Right cardiac atrium (tissue), 5 donors: ENCODE data around the gene RIPK4. TPM values are rescaled to one million over a fixed set of nuclear protein-coding genes. Genes with fewer than 3 reads are reported as not detected.

Source experiments
- ATAC-seq, 2 donors: fragments of 200-7000 bp; cut with Tn5 transposase; one replicate each; pipeline versions ENCODE4 v1.8.0 to v1.9.1; 2020; ENCODE audit warnings: moderate library complexity in 2 of 2, mild to moderate bottlenecking in 1 of 2
- DNase-seq, 3 donors: peaks; one replicate each; pipeline ENCODE4 v3.0.0-alpha.2; 2020
- H3K27ac ChIP-seq: one replicate; pipeline ENCODE4 v1.5.1; 2013; ENCODE audit warnings: mild to moderate bottlenecking, low read length, control low read depth, moderate library complexity
- H3K27me3 ChIP-seq: one replicate; pipeline ENCODE4 v1.6.1; 2013; ENCODE audit not compliant: control insufficient read depth, insufficient read depth
- H3K4me1 ChIP-seq: one replicate; pipeline ENCODE4 v1.6.1; 2013; ENCODE audit warnings: low read length; ENCODE audit not compliant: control insufficient read depth, insufficient read depth
- H3K4me3 ChIP-seq: one replicate; pipeline ENCODE4 v1.5.1; 2013; ENCODE audit warnings: low read length, control low read depth
- H3K9me3 ChIP-seq: one replicate; pipeline ENCODE4 v1.6.1; 2013; ENCODE audit warnings: low read length; ENCODE audit not compliant: control insufficient read depth
- WGBS: extraction: QIAGEN DNeasy Blood & Tissue Kit; methylation state at CpG from one replicate; pipeline ENCODE4 v1.1.7; 2013; 5-methylcytosine and 5-hydroxymethylcytosine counted together
- intact Hi-C, 4 donors: fragments of 100-400 bp; cut with DNase I; formaldehyde crosslinking; loops; one replicate each; pipeline versions ENCODE4 v1.11.0 to v1.14.0; 2022 to 2023
- polyA plus RNA-seq: library from polyadenylated mRNA; stranded (reverse); fragments of 200-250 nt; gene quantifications from one replicate; pipeline ENCODE4 v1.2.3, GENCODE V29; 2013
- total RNA-seq, 4 donors: library from RNA; stranded (reverse); fragmentation: NEBNext Ultra II Directional; extraction: Animal tissue kit (Norgen Biotek cat#: 25700); gene quantifications; one replicate each; pipeline ENCODE4 v1.2.1, GENCODE V29; 2021
- donor health status: healthy with polysubstance abuse.
- donor health status: DM: no; HTN: yes; CAD: no.
- donor health status: DM: no; HTN: no; CAD: no.
- donor health status: DM: no; HTN: yes; CAD: no; lungs with severe emphysema.
- donor health status: DM: yes; HTN: yes; CAD: no.

Gene RIPK4
- total and polyA plus RNA-seq, 5 donors: 0.70 to 1.2 (median 0.91) TPM

DNA sequence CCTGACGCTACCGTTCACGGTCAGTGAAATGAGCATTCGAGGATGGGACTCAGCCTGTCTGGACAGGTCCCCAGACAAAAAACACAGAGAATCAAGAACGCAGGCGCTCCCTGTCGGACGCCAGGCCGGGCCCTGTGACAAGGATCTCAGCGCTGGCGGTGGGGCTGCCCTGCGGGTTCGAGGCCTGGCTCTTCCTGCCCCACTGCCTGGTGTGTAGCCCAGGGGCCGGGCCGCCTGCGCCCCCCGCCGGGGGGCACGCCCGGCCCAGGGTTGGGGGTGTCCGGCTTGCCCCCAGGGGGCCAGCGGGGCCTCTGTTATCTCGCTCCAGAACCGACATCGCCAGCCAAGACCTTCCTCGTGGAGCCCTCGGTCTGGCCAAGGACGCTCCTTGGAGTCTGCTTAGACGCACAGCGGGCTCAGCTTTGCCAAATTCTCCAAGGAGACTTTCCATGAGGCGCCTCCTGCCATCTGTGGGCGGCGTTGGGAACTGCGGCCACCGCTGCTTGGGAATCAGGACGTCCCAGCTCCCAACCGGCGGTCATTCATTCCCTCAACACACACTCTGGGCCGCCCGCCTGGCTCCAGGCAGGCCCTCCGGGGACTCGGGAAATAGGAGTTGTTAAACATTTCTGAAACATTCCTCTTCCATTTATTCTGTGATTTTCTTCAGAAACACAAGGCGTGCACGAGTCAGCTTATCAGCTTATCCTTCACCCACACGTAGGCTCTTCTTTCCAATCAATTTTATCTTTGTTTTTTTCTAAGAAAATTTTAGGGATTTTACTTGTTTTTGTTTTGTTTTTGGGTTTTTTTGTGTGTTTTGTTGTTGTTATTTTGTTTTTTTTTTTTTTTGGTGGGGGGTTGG lies 11.3 kb upstream of the RIPK4 start:
- intact Hi-C loops: loop anchor here (1.0 to 5.0 kb wide), 3 partner anchors 165 to 166 kb away; no protein-coding TSS in a partner anchor
- Histone ChIP-seq H3K27ac (no peak overlapping the region), H3K9me3 (no peaks in the 10 kb centered on the region), H3K4me1 (no peaks in the 10 kb centered on the region), H3K4me3 (no peak overlapping the region), H3K27me3 (no peaks in the 10 kb centered on the region)
- WGBS: 14% methylated on average over 45 of the region's 45 CpGs
- DNase-seq (peak; percentile 90 to 97 (median 95)), ATAC-seq (peak; percentile 94 to 96)

DNA sequence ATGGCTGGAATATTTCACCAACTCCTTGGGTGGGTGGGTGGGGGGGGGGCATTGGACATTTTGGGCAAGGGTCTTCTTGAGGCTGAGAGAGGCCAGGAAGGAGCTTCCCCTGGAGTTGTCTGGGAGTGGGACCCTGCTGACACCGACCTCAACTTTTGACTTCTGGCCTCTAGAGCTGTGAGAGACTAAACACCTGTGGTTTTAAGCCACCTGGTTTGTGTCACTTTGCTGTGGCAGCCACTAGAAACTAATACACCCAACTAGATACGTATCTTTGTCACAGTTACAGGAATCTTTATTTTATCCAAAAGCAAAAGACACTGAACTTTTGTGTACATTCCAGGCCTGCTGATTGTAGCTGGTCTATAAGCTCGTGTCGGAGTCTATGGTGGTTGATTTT lies 9.9 kb upstream of the RIPK4 start:
- Histone ChIP-seq H3K27me3 (no peaks in the 10 kb centered on the region), H3K27ac (no peak overlapping the region), H3K9me3 (no peaks in the 10 kb centered on the region), H3K4me1 (no peaks in the 10 kb centered on the region), H3K4me3 (no peak overlapping the region)
- DNase-seq (no peak), ATAC-seq (no peak)
- intact Hi-C loops: loop anchor here in 2 of 4 donors (5.0 kb wide), 1 partner anchor 164 kb away; no protein-coding TSS in a partner anchor
- WGBS: 87% methylated on average over 4 of the region's 4 CpGs

DNA sequence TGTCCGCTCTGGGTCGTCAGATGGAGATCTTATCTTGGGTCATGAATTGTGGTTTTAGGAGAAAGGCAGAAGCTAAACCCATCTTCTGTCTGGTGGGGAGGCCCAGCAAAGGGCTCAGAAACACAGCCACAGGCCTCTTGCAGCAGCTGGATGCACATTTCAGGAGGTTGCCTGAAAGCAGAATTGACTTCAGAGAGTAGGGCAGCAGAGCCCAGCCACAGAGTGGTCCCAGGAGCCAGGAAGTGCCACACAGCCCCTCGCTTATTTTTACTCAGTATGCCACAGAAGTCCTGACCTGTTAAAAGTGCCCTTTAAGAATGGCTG lies 8.3 kb upstream of the RIPK4 start:
- DNase-seq: no peak
- H3K4me1 ChIP-seq: no peaks in the 10 kb centered on the region
- H3K9me3 ChIP-seq: no peaks in the 10 kb centered on the region
- 62% methylated on average over 3 of the region's 3 CpGs for WGBS
- no peak overlapping the region for H3K27ac ChIP-seq
- H3K27me3 ChIP-seq: no peaks in the 10 kb centered on the region
- no peak for ATAC-seq
- no peak overlapping the region for H3K4me3 ChIP-seq
- intact Hi-C loops: loop anchor here in 2 of 4 donors (5.0 kb wide), 1 partner anchor 163 kb away; no protein-coding TSS in a partner anchor

DNA sequence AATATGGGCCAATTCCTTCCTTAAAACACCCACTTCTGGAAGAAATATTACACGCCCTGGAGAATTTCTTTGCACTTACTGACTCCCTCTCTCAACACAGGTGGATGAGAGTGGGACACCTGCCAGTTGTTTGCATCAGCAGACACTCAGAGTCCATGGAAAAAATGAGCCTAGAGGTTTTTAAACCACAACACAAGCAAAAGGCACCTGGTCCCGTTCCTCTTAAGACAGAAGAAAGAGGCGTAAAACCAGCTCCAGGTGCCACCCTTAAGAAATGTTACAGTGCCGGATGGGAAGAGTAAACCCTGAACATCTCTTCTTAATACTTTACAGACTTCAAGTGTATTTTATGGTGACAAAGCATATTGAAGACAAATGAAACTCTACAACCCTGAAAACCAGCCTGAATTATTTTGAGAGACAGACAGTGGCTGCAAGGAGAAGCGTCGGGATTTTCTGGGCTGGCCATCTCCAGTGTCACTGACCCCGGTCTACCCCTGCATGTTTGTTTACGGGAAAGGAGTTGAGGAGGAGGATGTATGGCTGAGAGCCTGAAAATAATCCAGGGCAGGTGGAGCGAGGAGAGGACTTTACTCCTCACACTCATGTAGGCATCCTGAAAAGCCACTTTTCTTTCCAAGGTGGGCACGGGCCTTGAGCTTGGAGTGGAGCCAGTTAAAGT lies 7.8 kb upstream of the RIPK4 start:
- Histone ChIP-seq H3K4me3 (no peak overlapping the region), H3K4me1 (no peaks in the 10 kb centered on the region), H3K9me3 (no peaks in the 10 kb centered on the region), H3K27ac (no peak overlapping the region), H3K27me3 (no peaks in the 10 kb centered on the region)
- 67% methylated on average over 10 of the region's 10 CpGs for WGBS
- DNase-seq (no peak), ATAC-seq (no peak)
- intact Hi-C loops: loop anchor here in 2 of 4 donors (5.0 kb wide), 1 partner anchor 162 kb away; no protein-coding TSS in a partner anchor

DNA sequence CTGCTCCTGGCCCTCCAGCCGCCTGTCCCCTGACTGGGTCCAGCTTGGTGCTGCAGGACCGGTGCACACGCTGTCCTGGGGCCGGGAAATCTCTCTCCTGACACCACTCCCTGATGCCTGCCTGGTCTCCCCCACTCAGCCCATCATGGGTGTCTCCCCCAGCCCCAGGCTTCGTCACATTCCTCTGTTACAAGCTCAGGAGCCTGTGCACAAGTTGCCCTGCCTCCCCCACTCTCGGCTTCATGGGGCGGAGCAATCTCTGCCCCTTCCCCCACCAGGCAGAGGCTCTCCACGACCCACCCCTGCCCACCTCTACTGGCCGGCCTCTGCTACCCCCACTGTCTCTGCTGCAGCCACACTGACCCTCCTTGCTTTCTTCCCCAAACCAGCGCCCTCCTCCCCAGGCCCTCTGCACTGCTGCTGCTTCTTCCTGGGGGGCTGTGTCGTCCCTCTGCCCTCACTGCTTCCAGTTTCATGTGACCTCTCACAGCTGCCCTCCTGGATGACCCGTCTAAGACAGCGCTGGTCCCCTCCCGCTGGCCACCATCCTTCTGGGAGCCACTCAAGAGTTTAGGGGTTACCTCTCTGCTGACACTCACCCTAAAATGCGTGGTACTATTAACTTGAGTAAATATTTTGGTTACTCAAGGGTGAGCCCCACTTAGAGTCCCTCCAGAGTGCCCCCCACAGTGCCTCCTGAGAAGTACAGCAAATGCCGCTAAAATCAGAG lies 5.7 kb upstream of the RIPK4 start:
- no peak overlapping the region for H3K4me3 ChIP-seq
- ATAC-seq (no peak), DNase-seq (no peak)
- H3K27ac ChIP-seq: no peak overlapping the region
- peaks cover 2% of the 10 kb centered on the region for H3K4me1 ChIP-seq
- WGBS: 57% methylated on average over 16 of the region's 16 CpGs
- no peaks in the 10 kb centered on the region for H3K27me3 ChIP-seq
- intact Hi-C loops: no loop called here
- H3K9me3 ChIP-seq: no peaks in the 10 kb centered on the region

DNA sequence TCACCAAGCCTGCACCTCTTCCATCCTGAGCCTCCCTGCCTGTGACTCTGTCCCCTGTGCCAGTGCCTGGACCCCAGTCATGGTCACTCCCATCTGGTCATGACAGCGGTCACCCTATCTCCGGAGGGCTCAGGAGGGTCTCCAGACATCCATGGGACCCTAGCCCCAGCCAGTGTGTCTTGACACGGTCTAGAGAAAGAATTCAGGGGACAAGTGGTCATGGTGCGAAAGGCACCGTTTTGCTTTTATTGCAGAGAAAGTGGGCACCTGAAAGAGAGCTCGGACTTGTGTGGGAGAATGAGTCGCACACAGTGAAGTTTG lies 4.7 kb upstream of the RIPK4 start:
- Histone ChIP-seq H3K27ac (no peak overlapping the region), H3K9me3 (no peaks in the 10 kb centered on the region), H3K4me3 (no peak overlapping the region), H3K27me3 (no peaks in the 10 kb centered on the region), H3K4me1 (peaks cover 2% of the 10 kb centered on the region)
- ATAC-seq (no peak), DNase-seq (no peak)
- intact Hi-C loops: no loop called here
- WGBS: 88% methylated on average over 7 of the region's 7 CpGs

DNA sequence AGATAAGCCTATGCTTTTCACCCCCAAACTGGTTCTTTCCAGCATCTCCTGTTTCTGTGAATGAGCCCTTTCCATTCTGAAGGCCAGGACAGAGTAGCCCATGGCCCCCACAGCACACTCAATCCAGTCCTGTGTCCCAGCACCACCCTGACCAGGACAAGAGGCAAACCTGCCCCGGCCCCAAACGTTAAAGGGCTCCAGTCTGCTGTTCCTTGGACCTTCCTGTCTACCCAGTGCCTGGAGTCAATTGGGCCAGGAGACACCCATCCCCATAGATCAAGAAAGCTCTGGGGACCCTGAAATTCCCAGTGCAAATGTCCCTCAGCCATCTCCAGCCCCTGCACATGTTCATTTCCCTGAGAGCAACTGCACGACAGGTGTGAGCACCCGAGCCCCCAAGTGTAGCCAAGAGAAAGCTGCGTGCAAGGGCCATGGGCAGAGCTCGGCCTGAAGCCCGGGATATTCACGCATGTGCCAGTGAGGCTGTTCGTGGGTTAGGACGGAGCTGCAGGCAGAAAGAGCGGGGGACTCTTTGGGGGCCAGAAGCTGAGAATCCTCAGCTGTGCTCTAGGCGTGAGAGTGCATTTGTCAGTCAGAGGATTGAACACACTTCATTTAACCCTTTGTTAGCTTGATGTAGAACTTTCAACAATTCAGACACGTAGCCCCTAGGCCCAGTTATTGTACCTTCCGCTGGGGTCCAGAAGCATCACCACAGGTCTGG lies 4.2 kb upstream of the RIPK4 start:
- intact Hi-C loops: no loop called here
- H3K9me3 ChIP-seq: no peaks in the 10 kb centered on the region
- H3K27me3 ChIP-seq: no peaks in the 10 kb centered on the region
- peaks cover 2% of the 10 kb centered on the region for H3K4me1 ChIP-seq
- H3K27ac ChIP-seq: no peak overlapping the region
- DNase-seq: no peak
- no peak overlapping the region for H3K4me3 ChIP-seq
- no peak for ATAC-seq
- 74% methylated on average over 14 of the region's 14 CpGs for WGBS

DNA sequence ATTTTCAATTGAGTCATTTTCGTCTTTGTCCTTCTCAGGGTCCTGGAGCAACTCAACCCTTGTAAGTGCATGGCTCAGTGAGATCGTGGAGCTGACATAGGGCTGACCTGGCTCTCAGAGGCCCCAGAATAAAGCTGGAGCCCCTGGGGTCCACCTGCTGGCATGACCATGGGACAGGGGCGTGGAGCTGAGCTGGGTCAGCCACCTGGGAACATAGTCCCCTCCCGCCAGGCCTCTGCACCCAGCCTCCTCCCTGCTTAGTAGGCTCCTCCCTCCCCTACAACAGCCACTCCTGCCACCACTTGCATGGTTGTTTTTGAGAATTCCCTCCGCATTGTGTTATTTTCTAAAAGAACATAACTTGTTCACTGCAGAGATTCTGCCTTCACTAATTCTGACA lies 3.1 kb upstream of the RIPK4 start:
- intact Hi-C loops: loop anchor here in 1 of 4 donors (10.0 kb wide), 1 partner anchor 125 kb away; no protein-coding TSS in a partner anchor
- Histone ChIP-seq H3K4me1 (peaks cover 2% of the 10 kb centered on the region), H3K27ac (no peak overlapping the region), H3K9me3 (no peaks in the 10 kb centered on the region), H3K27me3 (no peaks in the 10 kb centered on the region), H3K4me3 (no peak overlapping the region)
- DNase-seq: no peak
- WGBS: 85% methylated on average over 5 of the region's 5 CpGs
- no peak for ATAC-seq

DNA sequence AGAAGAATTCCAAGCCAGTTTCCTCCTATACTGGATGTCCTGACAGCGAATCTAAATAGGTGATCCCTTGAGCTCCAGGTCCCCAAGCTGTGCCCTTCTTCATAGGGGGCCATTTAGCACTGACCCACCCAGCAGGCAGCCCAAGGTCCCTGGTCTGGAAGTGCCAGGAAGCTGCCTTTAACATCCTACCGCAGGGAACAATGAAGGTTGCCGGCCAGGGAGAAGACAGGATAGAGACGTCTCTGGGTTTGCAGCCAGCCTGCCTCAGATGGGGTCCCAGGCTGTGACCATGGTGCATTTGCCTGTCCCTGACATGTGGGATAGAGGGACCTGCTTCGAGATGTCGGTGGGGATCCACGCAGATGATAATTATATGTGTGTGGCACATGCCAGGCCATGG lies 2.7 kb upstream of the RIPK4 start:
- Histone ChIP-seq H3K4me3 (no peak overlapping the region), H3K27me3 (no peaks in the 10 kb centered on the region), H3K27ac (no peak overlapping the region), H3K4me1 (peaks cover 2% of the 10 kb centered on the region), H3K9me3 (no peaks in the 10 kb centered on the region)
- WGBS: 67% methylated on average over 7 of the region's 7 CpGs
- intact Hi-C loops: loop anchor here in 1 of 4 donors (10.0 kb wide), 1 partner anchor 125 kb away; no protein-coding TSS in a partner anchor
- DNase-seq: no peak
- no peak for ATAC-seq

DNA sequence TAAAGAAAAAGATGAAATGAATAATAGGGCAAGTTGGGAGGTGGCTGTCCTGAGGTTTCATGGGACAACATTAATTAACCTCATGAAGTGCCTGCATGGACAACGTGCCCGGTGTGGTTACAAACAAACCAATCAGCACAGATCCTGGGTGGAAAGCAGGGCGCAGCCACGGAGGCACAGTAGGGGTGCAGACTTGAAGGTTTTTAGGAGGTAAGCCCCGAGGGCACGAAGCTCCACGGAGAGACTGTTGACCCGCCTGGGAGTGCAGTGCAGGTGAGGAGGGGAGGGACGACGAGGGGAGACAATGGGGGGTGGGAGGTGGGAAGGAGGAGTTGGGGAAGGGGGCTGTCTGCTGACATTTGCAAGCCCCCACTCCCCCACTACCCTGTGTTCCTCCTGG lies 2.3 kb upstream of the RIPK4 start:
- 48% methylated on average over 10 of the region's 10 CpGs for WGBS
- no peak for DNase-seq
- no peaks in the 10 kb centered on the region for H3K9me3 ChIP-seq
- no peaks in the 10 kb centered on the region for H3K27me3 ChIP-seq
- no peak overlapping the region for H3K27ac ChIP-seq
- no peak for ATAC-seq
- intact Hi-C loops: loop anchor here in 1 of 4 donors (10.0 kb wide), 1 partner anchor 124 kb away; no protein-coding TSS in a partner anchor
- H3K4me3 ChIP-seq: no peak overlapping the region
- peaks cover 2% of the 10 kb centered on the region for H3K4me1 ChIP-seq
